ENCODE results near the gene PRR22.

The PRR22 gene

DNA sequence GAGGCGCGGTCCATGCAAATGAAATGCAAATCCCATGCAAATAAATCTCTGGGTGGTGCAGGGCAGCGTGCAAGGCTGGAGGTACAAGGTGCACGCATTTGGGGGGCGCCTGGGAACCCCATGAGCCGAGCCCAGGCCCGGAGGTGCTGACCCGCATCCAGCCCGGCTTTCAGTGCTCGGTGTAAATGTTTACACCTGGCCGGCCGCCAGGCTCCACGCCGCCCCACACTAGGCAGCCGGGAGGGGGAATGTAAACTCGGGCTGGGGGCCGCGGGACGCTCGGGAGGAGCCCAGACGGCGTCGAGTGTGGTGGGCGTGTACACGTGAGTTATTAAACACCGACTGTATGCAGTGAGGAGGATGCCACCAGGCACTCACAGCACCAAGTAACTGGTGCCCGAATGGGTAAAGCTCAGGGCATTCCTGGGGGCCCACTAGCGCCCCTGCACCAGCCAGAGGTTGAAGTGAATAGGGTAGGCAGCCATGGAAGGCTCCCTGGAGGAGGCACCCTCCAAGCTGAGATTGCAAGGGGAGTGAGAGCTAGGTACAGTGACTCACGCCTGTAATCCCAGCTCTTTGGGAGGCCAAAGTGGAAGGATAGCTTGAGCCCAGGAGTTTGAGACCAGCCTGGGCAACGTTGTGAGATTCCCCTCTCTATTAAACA is 37.8 kb upstream of the PRR22 start:
- no peak overlapping the region for H3K4me3 ChIP-seq (ENCODE audit: low read depth, low read length)
- DNase-seq (ENCODE audit: low read depth, low spot score), result no peak
- in situ Hi-C loops (cut with HindIII; ENCODE audit: low sequenced_read_pairs), result no loop called here
- TF ChIP-seq CTCF (IDR thresholded peaks at IDR 0.05; ENCODE audit: low read depth, low read length), result no peak

GRCh38 chr19:5821521-5822180 is 37.1 kb upstream of the PRR22 start:
- H3K4me3 ChIP-seq (ENCODE audit: low read depth, low read length), result no peak overlapping the region
- no peak for DNase-seq (ENCODE audit: low read depth, low spot score)
- TF ChIP-seq CTCF (IDR thresholded peaks at IDR 0.05; ENCODE audit: low read depth, low read length), result no peak
- in situ Hi-C loops (cut with HindIII; ENCODE audit: low sequenced_read_pairs), result no loop called here

DNA sequence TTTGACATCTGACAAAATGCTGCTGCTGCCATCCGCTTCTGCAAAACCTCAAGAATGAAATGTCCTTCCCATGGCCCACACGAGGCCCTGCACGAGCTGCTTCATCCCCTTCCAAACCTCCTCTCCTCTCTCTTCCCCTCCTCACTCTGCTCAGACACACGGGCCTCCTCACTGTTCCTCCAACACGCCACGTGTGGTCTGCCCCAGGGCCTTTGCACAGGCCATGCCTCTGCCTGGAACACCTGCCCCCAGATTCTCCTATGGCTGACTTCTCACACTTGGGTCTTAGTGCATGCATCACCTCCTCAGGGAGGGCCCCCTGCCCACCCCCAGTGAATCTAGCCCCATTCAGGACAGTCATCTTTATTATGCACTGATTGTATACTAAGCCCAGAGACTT is 36.2 kb upstream of the PRR22 start:
- DNase-seq (ENCODE audit: low read depth, low spot score), result no peak
- in situ Hi-C loops (cut with HindIII; ENCODE audit: low sequenced_read_pairs), result no loop called here
- H3K4me3 ChIP-seq (ENCODE audit: low read depth, low read length), result no peak overlapping the region
- no peak for TF ChIP-seq CTCF (IDR thresholded peaks at IDR 0.05; ENCODE audit: low read depth, low read length)

GRCh38 chr19:5818594-5818993 is 34.0 kb upstream of the PRR22 start:
- in situ Hi-C loops (cut with HindIII; ENCODE audit: low sequenced_read_pairs), result no loop called here
- no peak for TF ChIP-seq CTCF (IDR thresholded peaks at IDR 0.05; ENCODE audit: low read depth, low read length)
- H3K4me3 ChIP-seq (ENCODE audit: low read depth, low read length), result no peak overlapping the region
- no peak for DNase-seq (ENCODE audit: low read depth, low spot score)

- in situ Hi-C loops (cut with HindIII; ENCODE audit: low sequenced_read_pairs), result no loop called here
- DNase-seq (ENCODE audit: low read depth, low spot score), result no peak
- no peak for TF ChIP-seq CTCF (IDR thresholded peaks at IDR 0.05; ENCODE audit: low read depth, low read length)
- no peak overlapping the region for H3K4me3 ChIP-seq (ENCODE audit: low read depth, low read length)
These were observed 32.7 kb upstream of the PRR22 start for GRCh38 chr19:5817218-5817617.

DNA sequence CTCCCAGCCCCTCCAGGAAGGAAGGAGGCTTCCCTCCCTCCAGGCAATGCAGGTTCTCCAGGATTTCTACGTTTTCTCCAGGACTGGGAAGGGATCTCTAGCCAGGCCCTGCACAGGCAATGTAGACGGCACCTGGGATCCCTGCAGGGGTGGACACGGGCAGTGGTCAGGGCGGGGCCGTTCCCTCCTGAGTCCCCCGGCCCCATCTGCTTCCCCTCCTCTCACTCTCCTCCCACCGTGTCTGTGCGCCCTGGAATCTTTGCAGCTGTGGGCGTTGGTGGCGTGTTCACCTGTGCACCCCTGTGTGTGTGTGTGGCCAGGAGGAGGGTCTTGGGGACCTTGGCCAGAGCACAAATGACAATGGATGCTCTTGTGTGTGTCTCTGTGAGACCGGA is 30.3 kb upstream of the PRR22 start:
- DNase-seq (ENCODE audit: low read depth, low spot score), result no peak
- in situ Hi-C loops (cut with HindIII; ENCODE audit: low sequenced_read_pairs), result no loop called here
- no peak overlapping the region for H3K4me3 ChIP-seq (ENCODE audit: low read depth, low read length)
- TF ChIP-seq CTCF (IDR thresholded peaks at IDR 0.05; ENCODE audit: low read depth, low read length), result no peak

Data from astrocyte of the spinal cord (primary cell).